ENCODE measurements around the gene MAP4K5. TPM values are rescaled to one million over a fixed set of nuclear protein-coding genes. Genes with fewer than 3 reads are reported as not detected.
A peak's percentile ranks its signal among the peaks of the same experiment; 100 is the strongest.

MAP4K5 gene
- total and polyA plus RNA-seq, 2 of the 4 experiments (the other 2 are of a cell fraction), result 33.1 to 46.1 TPM

DNA sequence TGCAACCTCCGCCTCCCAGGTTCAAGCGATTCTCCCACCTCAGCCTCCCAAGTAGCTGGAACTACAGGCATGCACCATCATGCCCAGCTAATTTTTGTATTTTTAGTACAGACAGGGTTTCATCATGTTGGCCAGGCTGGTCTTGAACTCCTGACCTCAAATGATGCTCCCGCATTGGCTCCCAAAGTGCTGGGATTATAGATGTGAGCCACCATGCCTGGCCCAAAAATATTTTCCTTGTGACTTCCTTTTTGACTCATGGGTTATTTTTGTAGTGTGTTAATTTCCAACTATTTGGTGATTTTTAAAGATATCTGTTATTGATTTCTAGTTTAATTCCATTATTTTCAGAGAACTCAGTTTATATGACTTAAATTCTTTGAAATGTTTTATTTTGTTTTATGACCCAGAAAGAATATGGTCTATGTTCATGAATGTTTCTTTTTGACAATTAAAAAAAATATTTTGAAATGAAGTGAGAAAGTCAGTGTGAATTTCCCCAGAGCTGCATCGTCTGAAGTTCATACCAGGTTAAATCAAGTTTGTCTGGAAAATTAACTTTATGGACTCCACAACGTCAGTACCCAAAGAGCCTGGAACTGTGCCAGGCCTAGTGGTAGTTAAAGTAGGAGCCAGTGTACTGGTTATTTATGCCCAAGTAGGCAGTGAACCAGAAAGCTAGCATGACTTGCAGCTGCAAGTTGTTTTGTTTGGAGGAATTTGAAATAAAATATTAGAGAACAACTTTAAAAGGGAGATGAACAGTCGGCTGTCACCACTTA lies 132.9 kb downstream of the MAP4K5 start (continued):
- TF ChIP-seq MAZ (IDR thresholded peaks at IDR 0.05; ENCODE audit: borderline replicate concordance, low read depth, low read length), result no peak
- TF ChIP-seq POLR2A (IDR thresholded peaks at IDR 0.05; ENCODE audit: low read depth, low read length), result no peak
- no peak for TF ChIP-seq MXI1 (IDR thresholded peaks at IDR 0.05; ENCODE audit: borderline replicate concordance, low read depth, low read length)

DNA sequence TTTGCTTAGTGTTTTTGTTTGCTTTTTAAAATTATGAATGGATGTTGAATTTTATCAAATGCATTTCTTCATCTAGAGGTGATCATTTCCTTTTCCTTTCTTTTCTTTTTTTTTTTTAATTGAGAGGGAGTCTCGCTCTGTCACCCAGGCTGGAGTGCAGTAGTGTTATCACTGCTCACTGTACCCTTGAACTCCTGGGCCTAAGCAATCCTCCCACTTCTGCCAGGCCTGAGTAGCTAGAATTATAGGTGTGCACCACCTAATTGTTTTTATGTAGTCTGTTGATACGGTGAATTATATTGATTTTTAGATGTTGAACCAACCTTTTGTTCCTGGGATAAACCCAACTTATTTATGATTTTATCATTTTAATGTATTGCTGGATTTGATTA lies 134.2 kb downstream of the MAP4K5 start:
- Histone ChIP-seq H4K20me1 (ENCODE audit: insufficient read depth, low read length) (peaks cover under 1% of the 10 kb centered on the region; the same call in 1 of the 2 replicates), H2BK120ac (ENCODE audit: low read depth, low read length) (no peak overlapping the region), H3K4me1 (ENCODE audit: control insufficient read depth, insufficient read depth, low read length) (peaks cover 24% of the 10 kb centered on the region), H3K14ac (replicated peaks; ENCODE audit: low read depth, low read length) (0 out of 2 replicates have a peak overlapping the region, but pooled peaks have one; percentile 22), H3K27ac (ENCODE audit: insufficient read depth, low read length) (peak overlapping the region; percentile 36; the same call in 1 of the 2 replicates), H4K8ac (ENCODE audit: low read depth in 2 of 2, low read length in 2 of 2) (no peak overlapping the region; a peak in 1 of 4 replicates), H3K4ac (ENCODE audit: low read depth, low read length) (no peak overlapping the region), H2AK9ac (replicated peaks; ENCODE audit: low read depth, low read length, poor library complexity) (no peak overlapping the region), H2BK20ac (ENCODE audit: low read depth, low read length) (no peak overlapping the region), H3K18ac (ENCODE audit: low read depth, low read length) (no peak overlapping the region), H2BK15ac (ENCODE audit: low read depth, low read length) (no peak overlapping the region; the same call in 2 of the 3 replicates), H3K9me3 (ENCODE audit: control insufficient read depth, insufficient read depth, low read length) (no peaks in the 10 kb centered on the region), H3K56ac (ENCODE audit: extremely low read depth, insufficient read depth, low read length) (no peak overlapping the region), H3K9me1 (ENCODE audit: insufficient read depth, low read length) (peaks cover 15% of the 10 kb centered on the region), H2BK5ac (ENCODE audit: low read depth, low read length, poor library complexity, severe bottlenecking) (no peak overlapping the region), H4K91ac (ENCODE audit: insufficient read depth, low read depth, low read length) (no peak overlapping the region), H3K79me1 (ENCODE audit: low read depth in 1 of 2, low read length in 2 of 2) (peaks cover 0 to 10% of the 10 kb centered on the region in 2 experiments; a peak in 1 of 4 replicates), H2AK5ac (ENCODE audit: low read depth, low read length) (no peak overlapping the region), H3K27me3 (ENCODE audit: control insufficient read depth, insufficient read depth, low read length) (no peaks in the 10 kb centered on the region), H2AFZ (replicated peaks; ENCODE audit: low read length, poor library complexity) (no peak overlapping the region), H3K9ac (ENCODE audit: low read depth, low read length) (no peak overlapping the region), H4K5ac (ENCODE audit: low read depth, low read length) (no peak overlapping the region), H3K23ac (ENCODE audit: low read depth, low read length) (no peak overlapping the region), H3K4me2 (ENCODE audit: low read depth, low read length) (no peak overlapping the region), H3K36me3 (ENCODE audit: control insufficient read depth, insufficient read depth, low read length) (no peaks in the 10 kb centered on the region), H3K4me3 (ENCODE audit: insufficient read depth, low read depth, low read length) (no peak overlapping the region)
- CTCF ChIA-PET, result no interaction called here
- TF ChIP-seq MAFK (IDR thresholded peaks at IDR 0.05; ENCODE audit: low read depth, low read length) (no peak), MAZ (IDR thresholded peaks at IDR 0.05; ENCODE audit: borderline replicate concordance, low read depth, low read length) (no peak), RFX5 (IDR thresholded peaks at IDR 0.05; ENCODE audit: low read depth, low read length) (no peak), POLR2A (IDR thresholded peaks at IDR 0.05; ENCODE audit: low read depth, low read length) (no peak), CEBPB (IDR thresholded peaks at IDR 0.05; ENCODE audit: low read depth, low read length) (no peak), FOS (IDR thresholded peaks at IDR 0.05; ENCODE audit: low read depth, low read length) (no peak), CHD1 (IDR thresholded peaks at IDR 0.05; ENCODE audit: low read depth, low read length) (no peak), BHLHE40 (IDR thresholded peaks at IDR 0.05; ENCODE audit: low read depth, low read length) (no peak), SMC3 (IDR thresholded peaks at IDR 0.05; ENCODE audit: low read depth, low read length) (no peak)
- TF ChIP-seq, protein P1, sequence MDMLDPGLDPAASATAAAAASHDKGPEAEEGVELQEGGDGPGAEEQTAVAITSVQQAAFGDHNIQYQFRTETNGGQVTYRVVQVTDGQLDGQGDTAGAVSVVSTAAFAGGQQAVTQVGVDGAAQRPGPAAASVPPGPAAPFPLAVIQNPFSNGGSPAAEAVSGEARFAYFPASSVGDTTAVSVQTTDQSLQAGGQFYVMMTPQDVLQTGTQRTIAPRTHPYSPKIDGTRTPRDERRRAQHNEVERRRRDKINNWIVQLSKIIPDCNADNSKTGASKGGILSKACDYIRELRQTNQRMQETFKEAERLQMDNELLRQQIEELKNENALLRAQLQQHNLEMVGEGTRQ (IDR thresholded peaks at IDR 0.05; ENCODE audit: low read depth, low read length), result no peak
- TF ChIP-seq, protein P2, sequence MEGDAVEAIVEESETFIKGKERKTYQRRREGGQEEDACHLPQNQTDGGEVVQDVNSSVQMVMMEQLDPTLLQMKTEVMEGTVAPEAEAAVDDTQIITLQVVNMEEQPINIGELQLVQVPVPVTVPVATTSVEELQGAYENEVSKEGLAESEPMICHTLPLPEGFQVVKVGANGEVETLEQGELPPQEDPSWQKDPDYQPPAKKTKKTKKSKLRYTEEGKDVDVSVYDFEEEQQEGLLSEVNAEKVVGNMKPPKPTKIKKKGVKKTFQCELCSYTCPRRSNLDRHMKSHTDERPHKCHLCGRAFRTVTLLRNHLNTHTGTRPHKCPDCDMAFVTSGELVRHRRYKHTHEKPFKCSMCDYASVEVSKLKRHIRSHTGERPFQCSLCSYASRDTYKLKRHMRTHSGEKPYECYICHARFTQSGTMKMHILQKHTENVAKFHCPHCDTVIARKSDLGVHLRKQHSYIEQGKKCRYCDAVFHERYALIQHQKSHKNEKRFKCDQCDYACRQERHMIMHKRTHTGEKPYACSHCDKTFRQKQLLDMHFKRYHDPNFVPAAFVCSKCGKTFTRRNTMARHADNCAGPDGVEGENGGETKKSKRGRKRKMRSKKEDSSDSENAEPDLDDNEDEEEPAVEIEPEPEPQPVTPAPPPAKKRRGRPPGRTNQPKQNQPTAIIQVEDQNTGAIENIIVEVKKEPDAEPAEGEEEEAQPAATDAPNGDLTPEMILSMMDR (conservative IDR thresholded peaks at IDR 0.05; ENCODE audit: low read depth, low read length), result no peak
- no peak for ATAC-seq (ENCODE audit: low read depth)
- no peak for DNase-seq
- dilution Hi-C loops (cut with HindIII; ENCODE audit: low sequenced_read_pairs, unreplicated experiment), result no loop called here
- BruUV-seq (replicated peaks), result no TSS peak
- intact Hi-C loops (cut with micrococcal nuclease), result loop anchor here (5.0 kb wide), 1 partner anchor 134 kb away; the partner anchor contains the start of gene MAP4K5
- WGBS, 2 experiments (ENCODE audit: extremely low coverage in 2 of 2, insufficient read length in 1 of 2), result no CpG with 5 or more reads among the region's 2 CpGs
- in situ Hi-C loops (cut with MboI; ENCODE audit: low sequenced_read_pairs), result no loop called here
- POLR2A ChIA-PET (ENCODE audit: unreplicated experiment), result no interaction called here

All from IMR-90 (cell line).